Measurements from ENCODE around the gene MED31. TPM values are rescaled to one million over a fixed set of nuclear protein-coding genes. Genes with fewer than 3 reads are reported as not detected.

Gene MED31
- polyA plus RNA-seq, 1 donor from 2014 or later: 27.3 TPM

GRCh38 chr17:6690641-6691040, 39.2 kb upstream of the MED31 start:
- Histone ChIP-seq H3F3A (ENCODE audit: insufficient read depth, low read length, poor library complexity, severe bottlenecking) (no peaks in the 10 kb centered on the region), H3K4me2 (ENCODE audit: low read length) (no peak overlapping the region), H3K36me3 (ENCODE audit: insufficient read depth, low read length) (no peaks in the 10 kb centered on the region), H3K27ac (ENCODE audit: low read length) (no peak overlapping the region), H3K9me2 (ENCODE audit: insufficient read depth, low read length) (no peaks in the 10 kb centered on the region), H4K20me1 (ENCODE audit: insufficient read depth) (no peaks in the 10 kb centered on the region), H3K27me3 (ENCODE audit: insufficient read depth, low read depth, low read length) (no peaks in the 10 kb centered on the region), H2AFZ (ENCODE audit: low read depth, low read length) (no peak overlapping the region), H3K79me2 (replicated peaks; ENCODE audit: insufficient read depth, low read length) (no peaks in the 10 kb centered on the region), H3K9ac (ENCODE audit: low read length) (no peak overlapping the region), H3K4me3 (ENCODE audit: low read length) (no peak overlapping the region), H3K9me3 (ENCODE audit: low read length) (no peaks in the 10 kb centered on the region)
- TF ChIP-seq REST (IDR thresholded peaks at IDR 0.05; ENCODE audit: borderline replicate concordance): no peak

GRCh38 chr17:6688944-6689343, 37.5 kb upstream of the MED31 start:
- Histone ChIP-seq H3F3A (ENCODE audit: insufficient read depth, low read length, poor library complexity, severe bottlenecking) (no peaks in the 10 kb centered on the region), H3K4me2 (ENCODE audit: low read length) (no peak overlapping the region), H3K9ac (ENCODE audit: low read length) (no peak overlapping the region), H4K20me1 (ENCODE audit: insufficient read depth) (no peaks in the 10 kb centered on the region), H3K27ac (ENCODE audit: low read length) (no peak overlapping the region), H3K9me2 (ENCODE audit: insufficient read depth, low read length) (no peaks in the 10 kb centered on the region), H3K4me3 (ENCODE audit: low read length) (no peak overlapping the region), H3K36me3 (ENCODE audit: insufficient read depth, low read length) (no peaks in the 10 kb centered on the region), H2AFZ (ENCODE audit: low read depth, low read length) (no peak overlapping the region), H3K9me3 (ENCODE audit: low read length) (no peaks in the 10 kb centered on the region), H3K27me3 (ENCODE audit: insufficient read depth, low read depth, low read length) (no peaks in the 10 kb centered on the region), H3K79me2 (replicated peaks; ENCODE audit: insufficient read depth, low read length) (no peaks in the 10 kb centered on the region)
- TF ChIP-seq REST (IDR thresholded peaks at IDR 0.05; ENCODE audit: borderline replicate concordance): no peak
- no peak for TF ChIP-seq EP300 (conservative IDR thresholded peaks at IDR 0.05; ENCODE audit: poor library complexity, severe bottlenecking)

GRCh38 chr17:6686026-6686425, 34.6 kb upstream of the MED31 start:
- H3K9me3 ChIP-seq (ENCODE audit: low read length): no peaks in the 10 kb centered on the region

More at GRCh38 chr17:6686026-6686425, 34.6 kb upstream of the MED31 start:
- Histone ChIP-seq H4K20me1 (ENCODE audit: insufficient read depth) (no peaks in the 10 kb centered on the region), H3K9me2 (ENCODE audit: insufficient read depth, low read length) (no peaks in the 10 kb centered on the region), H3K4me3 (ENCODE audit: low read length) (no peak overlapping the region), H2AFZ (ENCODE audit: low read depth, low read length) (no peak overlapping the region), H3K27ac (ENCODE audit: low read length) (no peak overlapping the region), H3K9ac (ENCODE audit: low read length) (no peak overlapping the region), H3K27me3 (ENCODE audit: insufficient read depth, low read depth, low read length) (no peaks in the 10 kb centered on the region), H3K79me2 (replicated peaks; ENCODE audit: insufficient read depth, low read length) (no peaks in the 10 kb centered on the region), H3K36me3 (ENCODE audit: insufficient read depth, low read length) (no peaks in the 10 kb centered on the region), H3F3A (ENCODE audit: insufficient read depth, low read length, poor library complexity, severe bottlenecking) (no peaks in the 10 kb centered on the region), H3K4me2 (ENCODE audit: low read length) (no peak overlapping the region)
- TF ChIP-seq SMC3 (conservative IDR thresholded peaks at IDR 0.05; ENCODE audit: poor library complexity) (no peak), POLR2AphosphoS5 (IDR thresholded peaks at IDR 0.05) (no peak)

Measured in neural cell (in vitro differentiated cells).